HG03442 (cell line): ENCODE data around the gene TNIP2.
A peak's percentile ranks its signal among the peaks of the same experiment; 100 is the strongest.

Experiments used
- ATAC-seq: cut with Tn5 transposase; IDR thresholded peaks from one replicate; pipeline ENCODE4 v1.9.1; 2021; ENCODE audit warnings: mild to moderate bottlenecking, moderate library complexity; ENCODE audit not compliant: unreplicated experiment

TNIP2 gene

GRCh38 chr4:2722033-2722432 lies 34.1 kb downstream of the TNIP2 start:
- ATAC-seq, result no peak

- no peak for ATAC-seq
Measured at GRCh38 chr4:2721586-2721985, 34.5 kb downstream of the TNIP2 start.

GRCh38 chr4:2716236-2716635 lies 39.9 kb downstream of the TNIP2 start:
- ATAC-seq, result no peak

GRCh38 chr4:2715426-2715825 lies 40.7 kb downstream of the TNIP2 start:
- ATAC-seq, result no peak

GRCh38 chr4:2714918-2715317 lies 41.2 kb downstream of the TNIP2 start:
- no peak for ATAC-seq

GRCh38 chr4:2714061-2714770 lies 41.9 kb downstream of the TNIP2 start:
- ATAC-seq, result no peak

GRCh38 chr4:2713337-2713736 lies 42.8 kb downstream of the TNIP2 start:
- no peak for ATAC-seq

GRCh38 chr4:2712261-2712842 lies 43.8 kb downstream of the TNIP2 start:
- ATAC-seq, result no peak

GRCh38 chr4:2702770-2703169 lies 53.4 kb downstream of the TNIP2 start:
- no peak for ATAC-seq

- no peak for ATAC-seq
Measured at GRCh38 chr4:2702361-2702760, 53.8 kb downstream of the TNIP2 start.

- ATAC-seq, result no peak
Measured at GRCh38 chr4:2700031-2700430, 56.1 kb downstream of the TNIP2 start.

GRCh38 chr4:2699534-2699933 lies 56.6 kb downstream of the TNIP2 start:
- no peak for ATAC-seq

- no peak for ATAC-seq
Measured at GRCh38 chr4:2698951-2699505, 57.1 kb downstream of the TNIP2 start.

GRCh38 chr4:2698504-2698903 lies 57.6 kb downstream of the TNIP2 start:
- ATAC-seq, result no peak

- ATAC-seq, result no peak
Measured at GRCh38 chr4:2697995-2698414, 58.1 kb downstream of the TNIP2 start.

GRCh38 chr4:2696423-2696822 lies 59.7 kb downstream of the TNIP2 start:
- peak; percentile 90 for ATAC-seq

GRCh38 chr4:2695346-2696060 lies 60.6 kb downstream of the TNIP2 start:
- no peak for ATAC-seq

- ATAC-seq, result no peak
Measured at GRCh38 chr4:2694691-2695090, 61.4 kb downstream of the TNIP2 start.

- no peak for ATAC-seq
Measured at GRCh38 chr4:2691952-2692435, 64.1 kb downstream of the TNIP2 start.
